Astrocyte (in vitro differentiated cells and primary cell): ENCODE data around the gene ZNF813.

Experiments used
- CTCF ChIP-seq: IDR thresholded peaks from 2 replicates; pipeline ENCODE4 v1.5.1; 2011; ENCODE audit warnings: low read depth, mild to moderate bottlenecking, inconsistent platforms, low read length, moderate library complexity; ENCODE audit not compliant: insufficient read depth
- EZH2 ChIP-seq: IDR thresholded peaks from 2 replicates; pipeline ENCODE4 v1.6.1; 2012; ENCODE audit warnings: mild to moderate bottlenecking, low read length, inconsistent platforms; ENCODE audit not compliant: insufficient read depth

GRCh38 chr19:53520547-53521372, 53.2 kb downstream of the ZNF813 start:
- TF ChIP-seq EZH2 (no peak), CTCF (no peak)
